ENCODE measurements around the gene STXBP6.

STXBP6 gene

DNA sequence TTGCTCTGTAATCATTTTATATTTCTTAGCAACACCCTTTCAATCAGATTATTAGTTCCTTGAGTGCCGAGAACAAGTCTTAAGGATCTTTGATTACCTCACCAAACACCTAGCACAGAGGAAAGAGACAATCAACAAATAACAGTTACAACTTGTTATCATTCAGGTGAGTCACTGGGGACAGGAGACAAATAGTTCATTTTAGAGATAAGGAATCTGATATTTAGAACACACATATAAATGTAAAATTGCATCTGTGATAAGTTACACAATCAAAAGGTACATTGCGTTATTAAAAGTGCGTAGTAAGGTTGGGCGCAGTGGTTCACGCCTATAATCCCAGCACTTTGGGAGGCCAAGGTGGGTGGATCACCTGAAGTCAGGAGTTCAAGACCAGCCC lies 5.1 kb upstream of the STXBP6 start:
- intact Hi-C loops (cut with DNase I): loop anchor here (5.0 kb wide), 1 partner anchor 57 kb away; no protein-coding TSS in a partner anchor

DNA sequence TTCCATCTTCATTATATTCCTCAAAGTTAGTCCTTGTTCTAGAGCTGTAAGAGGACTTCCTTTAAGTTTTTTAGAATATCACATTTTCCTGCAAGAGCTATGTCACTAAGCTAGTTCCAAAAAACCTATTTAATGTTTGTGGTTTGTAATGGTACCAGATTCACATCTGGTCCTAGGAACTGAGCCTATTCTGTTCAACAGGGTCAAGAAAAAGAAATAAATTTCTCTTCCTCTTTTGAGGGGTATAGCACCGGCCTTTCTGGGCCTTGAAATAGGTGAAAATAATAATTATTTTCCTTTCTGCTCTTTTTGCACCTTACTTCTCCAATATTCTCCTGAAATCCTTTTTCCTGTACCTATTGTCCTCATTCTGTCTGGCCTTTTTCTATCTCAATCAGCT lies 3.6 kb upstream of the STXBP6 start:
- DNase-seq: no peak
- intact Hi-C loops (cut with DNase I): loop anchor here (5.0 kb wide), 1 partner anchor 79 kb away; no protein-coding TSS in a partner anchor

More for the DNA sequence above, 5.1 kb upstream of the STXBP6 start:
- DNase-seq: no peak

DNA sequence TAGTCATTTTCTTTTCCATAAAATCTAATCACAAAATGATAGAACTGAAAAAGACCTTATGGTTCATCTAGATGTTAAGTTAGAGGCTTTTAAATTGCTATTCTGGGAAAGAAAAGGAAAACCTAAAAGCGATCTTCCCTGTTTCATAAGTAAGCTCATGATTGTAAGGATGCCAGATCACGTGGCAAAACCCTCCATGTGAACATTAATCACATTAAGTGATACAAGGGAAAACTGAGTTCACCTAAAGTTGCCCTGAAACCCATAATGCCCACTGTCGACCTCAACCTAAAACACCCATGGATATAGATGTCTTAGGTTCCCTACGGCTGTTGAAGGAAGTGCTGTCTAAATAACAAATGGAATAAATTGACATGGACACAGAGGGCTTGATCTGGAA lies 3.0 kb upstream of the STXBP6 start:
- intact Hi-C loops (cut with DNase I): loop anchor here (5.0 kb wide), 1 partner anchor 79 kb away; no protein-coding TSS in a partner anchor
- no peak for DNase-seq

DNA sequence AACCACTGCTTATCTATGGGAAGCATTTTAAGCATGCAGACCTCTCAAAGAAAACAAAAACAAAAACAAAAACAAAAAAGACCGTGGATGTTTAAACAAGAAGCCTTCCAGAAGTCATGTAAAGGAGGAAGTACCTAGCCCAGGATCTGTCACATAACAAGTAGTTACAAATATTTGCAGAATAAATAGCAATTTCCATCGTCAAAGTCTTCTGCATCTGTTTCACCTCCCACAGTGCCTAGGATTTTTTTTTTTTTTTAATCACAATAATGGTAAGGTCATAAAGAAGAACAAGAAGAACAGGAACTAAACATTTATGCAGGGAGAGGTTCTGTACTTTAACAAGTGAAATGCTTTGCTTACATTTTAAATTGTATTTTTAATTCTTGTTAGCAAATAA lies 2.4 kb upstream of the STXBP6 start:
- intact Hi-C loops (cut with DNase I): loop anchor here (5.0 kb wide), 1 partner anchor 80 kb away; no protein-coding TSS in a partner anchor

DNA sequence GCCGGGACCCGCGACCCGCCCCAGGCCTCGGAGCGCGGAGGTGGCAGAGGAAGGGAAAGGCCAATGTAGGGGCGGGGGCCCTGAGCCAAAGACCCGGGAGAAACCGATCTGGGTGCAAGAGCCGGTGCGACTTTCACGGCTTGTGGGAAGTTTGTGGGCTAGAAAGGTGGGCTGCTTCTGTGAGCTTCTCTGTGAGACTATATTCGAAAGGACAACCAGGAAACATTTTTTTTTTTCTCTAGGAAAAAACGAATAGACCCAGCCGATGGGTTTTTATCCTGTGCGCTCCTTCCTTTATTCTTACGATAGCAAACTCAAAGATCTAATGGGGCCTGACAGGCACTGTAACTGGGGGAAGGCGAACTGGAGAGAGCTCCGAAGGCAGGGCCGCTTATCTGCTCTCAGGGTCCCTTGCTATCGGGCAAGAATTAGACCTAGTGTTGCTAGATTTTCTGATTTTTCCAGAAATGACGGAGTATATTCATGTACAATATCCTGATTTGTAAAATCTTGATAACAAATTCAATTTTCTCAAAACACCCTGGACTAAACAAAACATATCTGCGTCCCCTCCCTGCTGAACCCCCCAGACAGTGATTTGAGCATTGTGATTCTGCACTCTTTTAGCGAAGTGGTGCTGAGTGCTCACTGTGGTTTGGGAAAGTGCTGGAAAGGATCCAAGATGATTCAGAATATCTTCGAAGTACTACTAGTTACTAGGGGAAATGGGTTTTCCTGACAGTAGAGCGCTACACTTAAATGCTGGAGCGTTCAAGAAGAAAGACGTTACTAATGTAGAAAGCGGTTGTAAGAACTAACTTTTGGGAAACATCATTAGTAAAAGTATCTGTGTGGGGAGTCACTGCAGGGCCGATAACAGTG lies 563 bp upstream of the STXBP6 start:
- intact Hi-C loops (cut with DNase I): loop anchor here (5.0 kb wide), 1 partner anchor 82 kb away; no protein-coding TSS in a partner anchor
- DNase-seq: peak in 16 of 42 donors; percentile 13 to 68 (median 34)

More for the DNA sequence above, 2.4 kb upstream of the STXBP6 start:
- no peak for DNase-seq

DNA sequence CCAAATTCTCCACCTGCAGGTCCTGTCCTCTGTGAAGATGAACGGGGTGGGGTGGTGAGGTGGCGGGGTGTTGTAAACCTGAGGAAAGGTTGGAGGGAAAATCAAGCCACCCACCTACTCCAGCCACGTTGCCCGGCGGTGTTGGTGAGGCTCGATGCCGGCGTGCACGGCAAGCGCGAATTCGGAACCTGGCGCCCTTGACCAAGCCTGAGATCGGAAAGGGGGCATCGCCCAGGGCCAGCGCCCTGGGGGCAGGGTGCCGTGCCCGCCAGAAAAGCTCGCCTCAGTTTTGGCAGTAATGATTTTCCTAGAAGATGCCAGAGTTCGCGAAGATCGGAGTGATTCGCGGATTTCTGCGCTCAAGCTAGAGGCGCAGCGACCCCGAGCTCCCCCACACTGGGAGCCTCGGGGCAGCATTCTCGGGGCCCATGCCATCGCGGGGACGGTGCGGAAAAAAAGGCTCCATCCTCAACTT lies 817 bp downstream of the STXBP6 start:
- intact Hi-C loops (cut with DNase I): loop anchor here (10.0 kb wide), 1 partner anchor 314 kb away; no protein-coding TSS in a partner anchor
- DNase-seq: peak in 35 of 42 donors; percentile 17 to 71 (median 38)

DNA sequence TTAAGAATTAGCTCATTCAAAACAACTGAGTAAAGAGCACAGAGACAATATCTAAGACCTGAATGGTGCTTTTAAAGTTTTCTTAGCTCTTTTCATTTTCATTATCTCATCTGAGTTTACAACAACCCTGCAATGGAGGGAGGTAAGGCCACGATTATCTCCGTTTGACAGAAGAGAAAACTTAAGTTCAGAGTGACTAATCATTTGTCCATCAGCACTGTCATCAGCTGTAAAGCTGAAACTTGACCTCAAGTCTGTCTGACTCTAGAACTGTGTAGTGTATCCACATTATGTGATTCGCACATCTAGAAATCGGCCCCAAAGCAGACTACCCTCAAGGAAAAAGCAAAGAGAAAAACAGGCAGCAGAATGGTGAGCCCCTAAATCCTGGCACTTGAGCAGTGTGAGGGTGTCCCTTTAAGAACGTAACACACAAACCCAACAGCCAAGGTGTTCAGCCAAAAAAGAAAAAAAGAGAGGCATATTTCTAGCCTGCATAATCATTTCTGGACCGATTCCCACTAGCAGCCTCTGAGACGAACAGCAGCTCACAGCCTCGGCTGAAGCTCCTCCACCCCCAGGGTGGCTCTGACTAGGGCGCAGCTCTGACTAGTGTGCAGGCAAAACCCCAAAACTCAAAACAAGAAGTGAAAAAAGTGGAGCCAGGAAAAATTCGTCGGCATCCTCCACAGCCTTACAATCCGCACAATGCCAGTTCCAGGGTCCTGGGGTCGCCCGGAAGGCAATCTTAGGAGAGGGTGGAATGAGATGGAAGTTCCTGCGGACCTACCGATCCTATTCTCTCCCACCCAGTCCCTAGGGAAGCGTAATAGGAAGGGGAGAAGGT lies 1.6 kb downstream of the STXBP6 start:
- intact Hi-C loops (cut with DNase I): loop anchor here (10.0 kb wide), 1 partner anchor 314 kb away; no protein-coding TSS in a partner anchor

DNA sequence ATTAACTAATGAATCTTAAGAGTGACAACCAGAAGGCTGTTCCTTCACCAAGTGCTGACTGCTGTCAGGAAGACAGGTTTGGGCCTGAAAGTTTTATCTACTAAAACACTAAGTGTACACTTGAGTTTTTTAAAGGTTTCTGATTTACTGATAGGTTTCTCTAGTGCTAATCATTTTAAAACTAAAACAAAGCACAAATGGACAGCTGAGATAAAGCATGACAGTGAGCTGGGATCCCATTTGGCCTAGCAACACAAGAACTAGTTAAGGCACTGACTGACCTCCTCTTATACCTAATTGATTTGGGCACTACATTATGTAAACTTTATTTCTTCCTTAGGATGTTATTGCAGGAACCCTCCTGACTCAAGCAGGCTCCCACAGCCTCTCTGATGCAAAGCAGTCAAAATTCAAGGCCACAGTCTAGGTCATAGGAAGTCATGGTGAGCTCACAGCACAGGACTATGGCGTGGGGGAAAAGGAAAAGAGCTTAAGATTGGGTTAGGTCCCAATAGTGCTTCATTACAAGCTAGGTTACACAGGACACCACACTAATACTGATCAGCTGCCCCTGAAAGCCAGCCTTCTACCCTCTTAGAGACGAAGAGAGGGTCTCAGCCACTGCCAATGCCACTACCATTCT lies 3.5 kb downstream of the STXBP6 start:
- intact Hi-C loops (cut with DNase I): loop anchor here (10.0 kb wide), 1 partner anchor 312 kb away; no protein-coding TSS in a partner anchor
- no peak for DNase-seq

More for the DNA sequence above, 1.6 kb downstream of the STXBP6 start:
- DNase-seq: peak in 39 of 42 donors; percentile 38 to 87 (median 65)

DNA sequence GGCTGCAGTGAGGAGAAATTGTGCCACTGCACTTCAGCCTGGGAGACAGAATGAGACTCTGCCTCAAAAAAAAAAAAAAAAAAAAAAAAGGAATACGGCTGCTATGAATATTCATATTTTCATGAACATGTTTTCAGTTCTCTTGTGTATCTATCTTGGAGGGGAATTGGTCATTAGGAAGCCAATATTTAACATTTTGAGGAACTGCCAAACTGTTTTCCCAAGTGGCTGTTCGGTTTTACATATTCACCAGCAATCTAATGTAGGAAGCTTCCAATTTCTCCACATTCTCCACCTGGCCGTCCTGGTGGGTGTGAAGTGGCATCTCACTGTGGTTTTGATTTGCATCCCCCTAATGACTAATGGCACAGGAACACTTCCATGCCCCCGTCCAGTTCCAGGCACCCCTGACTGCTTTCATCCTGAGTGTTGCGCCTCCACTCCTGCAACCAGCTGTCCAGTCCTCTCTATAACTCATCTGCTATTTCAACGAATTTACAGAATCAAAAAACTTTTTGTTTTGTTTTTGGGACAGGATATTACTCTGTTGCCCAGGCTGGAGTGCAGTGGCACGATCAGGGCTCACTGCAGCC lies 5.7 kb downstream of the STXBP6 start:
- DNase-seq: no peak
- intact Hi-C loops (cut with DNase I): loop anchor here (5.0 to 10.0 kb wide), 2 partner anchors 237 to 309 kb away; no protein-coding TSS in a partner anchor

DNA sequence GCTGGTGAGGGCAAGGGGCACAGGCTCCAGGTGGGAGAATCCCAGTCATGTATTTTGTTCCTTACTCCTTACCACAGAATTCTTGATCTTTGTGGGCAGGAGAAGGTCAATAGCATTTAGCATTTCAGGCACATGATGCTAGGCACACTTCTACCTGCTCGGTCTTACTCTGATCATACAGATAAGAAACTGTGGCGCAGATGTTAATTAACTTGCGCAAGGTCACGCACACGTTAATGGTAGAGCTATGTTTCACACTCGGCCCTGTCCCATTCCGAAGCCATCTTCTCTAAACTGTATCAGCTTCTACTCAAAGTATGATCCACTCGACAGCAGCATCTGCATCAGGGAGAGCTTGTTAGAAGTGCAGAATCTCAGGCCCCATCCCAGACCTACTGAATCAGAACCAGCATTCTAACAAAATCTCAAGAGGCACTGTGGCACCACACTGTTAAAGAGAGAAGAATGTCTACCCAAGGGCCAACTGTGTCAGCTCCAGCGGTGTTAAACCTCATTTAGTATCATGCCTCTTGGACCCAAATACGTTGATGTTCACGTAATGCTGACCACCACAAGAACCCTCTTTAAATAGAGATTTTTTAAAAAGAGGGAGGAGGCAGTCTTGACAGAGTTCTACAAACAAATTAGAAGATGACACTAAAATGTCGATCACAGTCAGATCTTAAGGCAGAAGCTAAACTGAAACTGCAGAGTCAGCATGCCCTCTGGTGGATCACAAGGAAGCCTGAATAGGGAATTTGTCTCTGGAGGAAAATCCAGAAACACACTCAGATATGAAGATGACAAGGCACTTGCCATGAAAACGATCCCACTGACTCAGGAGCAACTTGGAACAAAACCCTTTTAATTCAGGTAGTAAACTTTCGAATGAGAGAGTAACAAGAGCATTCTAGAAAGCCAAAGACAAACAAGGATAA lies 7.3 kb downstream of the STXBP6 start:
- DNase-seq: peak in 40 of 42 donors; percentile 24 to 89 (median 70)
- intact Hi-C loops (cut with DNase I): loop anchor here (5.0 to 10.0 kb wide), 2 partner anchors 235 to 308 kb away; no protein-coding TSS in a partner anchor

DNA sequence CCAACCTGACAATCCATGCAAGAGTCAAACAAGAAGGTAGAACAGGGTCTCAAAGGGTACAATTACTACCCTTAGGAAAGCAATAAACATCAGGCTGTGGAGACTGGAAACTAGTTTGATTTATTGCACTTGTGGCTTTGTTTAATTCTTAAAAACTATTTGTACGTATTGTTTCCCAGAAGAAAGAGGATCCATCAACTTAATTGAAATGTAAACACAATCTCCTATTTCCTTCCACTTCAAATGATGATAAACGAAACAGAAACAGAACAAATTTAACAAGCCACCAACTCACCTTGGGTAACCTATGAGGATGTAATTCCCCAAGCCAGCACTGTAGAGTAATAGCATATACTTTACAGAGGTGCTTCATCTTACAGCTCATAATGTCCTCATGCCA lies 8.0 kb downstream of the STXBP6 start:
- intact Hi-C loops (cut with DNase I): loop anchor here (5.0 to 10.0 kb wide), 2 partner anchors 235 to 307 kb away; no protein-coding TSS in a partner anchor

DNA sequence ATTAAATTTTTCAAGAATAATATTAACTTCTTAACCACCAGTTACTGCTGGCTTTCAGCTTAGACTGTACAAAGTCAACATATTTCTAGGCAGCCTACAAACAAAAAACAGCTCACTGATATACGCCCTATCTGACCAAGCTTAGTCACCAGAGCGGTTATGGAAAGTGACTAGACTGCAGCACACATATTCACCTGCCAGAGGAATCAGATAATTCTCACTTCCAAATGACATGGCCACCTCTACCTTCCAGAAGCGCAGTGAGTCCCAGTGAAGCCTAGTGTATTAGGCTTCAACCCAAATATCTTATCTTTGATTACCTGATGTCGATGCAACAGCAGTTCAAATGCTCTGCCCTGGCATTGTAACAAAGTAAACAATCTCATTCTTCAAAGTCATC lies 8.5 kb downstream of the STXBP6 start:
- intact Hi-C loops (cut with DNase I): loop anchor here (5.0 to 10.0 kb wide), 2 partner anchors 234 to 307 kb away; no protein-coding TSS in a partner anchor
- no peak for DNase-seq

More for the DNA sequence above, 8.0 kb downstream of the STXBP6 start:
- DNase-seq: no peak

DNA sequence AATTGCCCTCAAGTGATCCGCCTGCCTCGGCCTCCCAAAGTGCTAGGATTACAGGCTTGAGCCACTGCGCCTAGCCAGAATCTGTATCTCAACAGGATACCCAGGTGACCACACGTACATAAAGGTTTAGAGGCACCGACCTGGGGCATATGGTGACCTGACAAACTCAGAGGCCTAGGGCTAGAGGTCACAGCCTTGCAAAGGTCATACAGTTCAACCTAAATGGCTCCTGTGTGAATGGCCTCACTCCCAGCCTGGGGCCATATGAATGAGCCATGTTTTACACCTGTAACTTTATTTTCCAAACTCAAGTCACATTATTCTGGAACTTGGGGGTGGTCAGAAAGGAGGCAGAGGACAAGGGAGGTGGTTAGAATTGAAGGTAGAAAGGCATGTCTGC lies 10.0 kb downstream of the STXBP6 start:
- intact Hi-C loops (cut with DNase I): loop anchor here (5.0 to 10.0 kb wide), 2 partner anchors 233 to 305 kb away; no protein-coding TSS in a partner anchor
- no peak for DNase-seq

DNA sequence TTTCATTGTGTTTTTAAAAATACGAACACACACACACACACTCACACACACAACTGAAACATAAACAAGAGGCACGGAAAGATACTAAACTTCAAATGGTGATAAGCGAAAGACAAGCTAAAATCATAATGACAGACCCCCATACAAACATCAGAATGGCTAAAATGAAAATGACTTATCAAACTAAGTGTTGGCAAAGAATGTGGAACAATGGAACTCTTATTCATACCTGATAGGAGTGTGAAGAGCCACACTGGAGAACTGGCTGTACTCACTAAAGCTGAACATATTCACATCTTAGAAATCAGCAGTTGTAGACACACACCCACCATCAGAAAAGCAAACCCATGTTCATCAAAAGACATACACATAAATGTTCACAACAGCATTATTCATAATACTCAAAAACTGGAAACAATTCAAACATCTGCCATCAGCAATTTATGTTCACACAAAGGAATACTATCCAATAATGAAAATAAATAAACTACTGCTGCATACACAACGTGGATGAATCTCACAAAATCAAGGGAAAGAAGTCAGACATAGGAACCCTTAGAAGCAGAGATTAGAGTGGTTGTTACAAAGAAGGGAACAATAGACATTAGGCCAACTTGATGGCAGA lies 11.8 kb downstream of the STXBP6 start:
- no peak for DNase-seq
- intact Hi-C loops (cut with DNase I): no loop called here

DNA sequence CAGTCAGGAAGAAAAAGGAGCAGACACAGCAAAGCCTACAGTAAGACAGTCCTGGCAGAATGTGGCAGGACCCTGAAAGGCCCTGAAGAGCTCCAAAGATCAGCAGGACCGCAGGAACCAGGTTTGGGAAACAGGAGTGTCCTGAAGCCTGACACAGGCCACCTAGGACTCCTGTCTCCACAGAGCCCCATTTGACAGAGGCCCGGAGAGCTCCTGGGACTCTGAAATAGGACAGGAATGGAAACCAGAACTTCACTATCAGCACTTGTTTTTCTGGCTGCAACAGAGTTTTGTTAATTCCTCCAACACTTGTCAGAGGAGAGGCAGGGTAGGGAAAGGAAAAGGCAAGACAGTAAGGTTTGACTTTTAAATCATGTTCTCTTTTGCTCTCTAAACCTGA lies 12.9 kb downstream of the STXBP6 start:
- intact Hi-C loops (cut with DNase I): no loop called here
- no peak for DNase-seq

Measured in head of caudate nucleus (tissue), 42 donors.